Adipocyte (in vitro differentiated cells): ENCODE results near the gene NSMCE1.

Experiments used
- DNase-seq: peaks from one replicate; pipeline ENCODE4 v3.0.0-alpha.2; 2015; ENCODE audit warnings: low read depth
- H3K27me3 ChIP-seq: replicated peaks from 2 replicates; pipeline ENCODE4 v1.7.0; 2013; ENCODE audit warnings: mild to moderate bottlenecking, low read length, moderate library complexity; ENCODE audit not compliant: control insufficient read depth, insufficient read depth
- H3K36me3 ChIP-seq: 2 replicates; pipeline ENCODE4 v1.7.0; 2013; ENCODE audit warnings: low read length, mild to moderate bottlenecking, moderate library complexity; ENCODE audit not compliant: control insufficient read depth, insufficient read depth, severe bottlenecking
- H3K4me1 ChIP-seq: 2 replicates; pipeline ENCODE4 v1.7.0; 2013; ENCODE audit warnings: mild to moderate bottlenecking, low read length, moderate library complexity; ENCODE audit not compliant: control insufficient read depth, insufficient read depth
- H3K4me3 ChIP-seq: 2 replicates; pipeline ENCODE4 v1.7.0; 2013; ENCODE audit warnings: mild to moderate bottlenecking, low read length, moderate library complexity
- H3K9ac ChIP-seq: 2 replicates; pipeline ENCODE4 v1.7.0; 2013; ENCODE audit warnings: mild to moderate bottlenecking, low read length, moderate library complexity
- H3K9me3 ChIP-seq: 2 replicates; pipeline ENCODE4 v1.7.0; 2013; ENCODE audit warnings: mild to moderate bottlenecking, low read length, moderate library complexity; ENCODE audit not compliant: control insufficient read depth

The NSMCE1 gene

GRCh38 chr16:27197004-27197403 lies 71.6 kb downstream of the NSMCE1 start:
- Histone ChIP-seq H3K4me3 (no peak overlapping the region), H3K36me3 (no peaks in the 10 kb centered on the region), H3K9ac (no peak overlapping the region), H3K4me1 (no peaks in the 10 kb centered on the region), H3K9me3 (no peaks in the 10 kb centered on the region), H3K27me3 (peaks cover 24% of the 10 kb centered on the region)
- DNase-seq: no peak

DNA sequence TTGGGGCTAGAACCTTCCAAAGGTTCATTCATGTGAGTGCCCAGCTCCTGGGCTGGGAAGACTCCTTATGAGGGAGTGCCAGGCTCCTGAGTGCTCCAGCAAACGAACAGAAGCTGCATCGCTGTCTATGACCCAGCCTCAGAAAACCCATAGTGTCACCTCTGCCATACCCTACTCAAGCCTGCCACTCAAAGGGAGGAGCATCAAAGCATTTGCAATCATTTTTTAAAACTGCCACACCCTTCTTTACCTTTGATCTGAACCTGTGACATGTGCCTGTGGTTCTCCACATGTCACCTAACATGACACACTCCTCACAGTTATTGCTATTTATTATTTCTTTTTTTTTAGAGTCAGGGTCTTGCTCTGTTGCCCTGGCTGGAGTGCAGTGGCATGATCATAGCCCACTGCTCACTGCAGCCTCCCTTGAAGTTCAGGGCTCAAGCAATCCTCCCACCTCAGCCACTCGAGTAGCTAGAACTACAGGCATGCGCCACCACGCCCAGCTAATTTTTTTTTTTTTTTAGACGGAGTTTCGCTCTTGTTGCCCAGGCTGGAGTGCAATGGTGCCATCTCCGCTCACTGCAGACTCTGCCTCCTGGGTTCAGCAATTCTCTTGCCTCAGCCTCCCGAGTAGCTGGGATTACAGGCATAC lies 72.5 kb downstream of the NSMCE1 start:
- Histone ChIP-seq H3K9ac (no peak overlapping the region), H3K36me3 (no peaks in the 10 kb centered on the region), H3K4me3 (no peak overlapping the region), H3K4me1 (no peaks in the 10 kb centered on the region), H3K9me3 (no peaks in the 10 kb centered on the region), H3K27me3 (peaks cover 24% of the 10 kb centered on the region)
- no peak for DNase-seq

DNA sequence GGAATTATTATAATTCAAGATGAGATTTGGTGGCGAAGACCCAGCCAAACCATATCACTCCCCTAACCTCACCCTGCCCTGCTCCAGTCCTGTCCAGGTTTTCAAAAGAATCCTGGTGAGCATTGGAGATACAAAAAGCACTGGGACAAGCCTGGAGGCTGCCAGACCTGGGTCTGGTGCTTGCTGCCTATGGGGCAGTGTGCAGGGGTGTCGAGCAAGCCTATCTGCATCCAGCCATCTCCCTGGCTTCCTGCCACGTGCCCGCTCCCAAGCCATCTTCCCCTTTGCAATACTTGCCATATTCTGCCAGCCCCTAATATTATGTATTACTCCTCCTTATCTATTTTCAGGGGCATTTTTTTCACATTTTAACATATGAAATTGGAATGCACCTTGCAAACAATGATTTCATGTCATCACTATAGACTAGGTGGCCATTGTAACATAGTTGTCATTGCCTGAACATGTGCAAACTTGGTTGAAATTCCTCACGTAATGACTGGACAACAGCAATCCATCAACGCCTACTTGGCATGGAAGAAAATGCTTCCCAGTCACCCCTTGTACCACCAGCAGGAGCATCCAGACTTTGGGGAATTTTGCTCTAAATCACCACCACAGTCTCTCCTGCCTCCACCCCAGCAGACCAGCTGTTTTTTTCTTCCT lies 73.4 kb downstream of the NSMCE1 start:
- no peak for DNase-seq
- Histone ChIP-seq H3K9ac (no peak overlapping the region), H3K9me3 (no peaks in the 10 kb centered on the region), H3K4me3 (no peak overlapping the region), H3K36me3 (no peaks in the 10 kb centered on the region), H3K4me1 (no peaks in the 10 kb centered on the region), H3K27me3 (peaks cover 24% of the 10 kb centered on the region)

- no peaks in the 10 kb centered on the region for H3K36me3 ChIP-seq
- H3K9ac ChIP-seq: no peak overlapping the region
- no peak for DNase-seq
- H3K4me1 ChIP-seq: no peaks in the 10 kb centered on the region
- no peaks in the 10 kb centered on the region for H3K9me3 ChIP-seq
- H3K4me3 ChIP-seq: no peak overlapping the region
- peaks cover 30% of the 10 kb centered on the region for H3K27me3 ChIP-seq
These were observed 75.1 kb downstream of the NSMCE1 start for GRCh38 chr16:27193300-27193990.

GRCh38 chr16:27191352-27191924 lies 77.1 kb downstream of the NSMCE1 start:
- H3K36me3 ChIP-seq: no peaks in the 10 kb centered on the region
- H3K27me3 ChIP-seq: peaks cover 16% of the 10 kb centered on the region
- no peaks in the 10 kb centered on the region for H3K4me1 ChIP-seq
- H3K9ac ChIP-seq: no peak overlapping the region
- DNase-seq: no peak
- no peak overlapping the region for H3K4me3 ChIP-seq
- H3K9me3 ChIP-seq: no peaks in the 10 kb centered on the region

GRCh38 chr16:27190316-27190871 lies 78.2 kb downstream of the NSMCE1 start:
- Histone ChIP-seq H3K36me3 (no peaks in the 10 kb centered on the region), H3K9ac (no peak overlapping the region), H3K4me3 (no peak overlapping the region), H3K9me3 (no peaks in the 10 kb centered on the region), H3K4me1 (no peaks in the 10 kb centered on the region), H3K27me3 (peaks cover 16% of the 10 kb centered on the region)
- no peak for DNase-seq

- Histone ChIP-seq H3K27me3 (peaks cover 12% of the 10 kb centered on the region), H3K4me3 (no peak overlapping the region), H3K9ac (no peak overlapping the region), H3K36me3 (no peaks in the 10 kb centered on the region), H3K9me3 (no peaks in the 10 kb centered on the region), H3K4me1 (no peaks in the 10 kb centered on the region)
- DNase-seq: no peak
These were observed 79.1 kb downstream of the NSMCE1 start for GRCh38 chr16:27189335-27189972.

DNA sequence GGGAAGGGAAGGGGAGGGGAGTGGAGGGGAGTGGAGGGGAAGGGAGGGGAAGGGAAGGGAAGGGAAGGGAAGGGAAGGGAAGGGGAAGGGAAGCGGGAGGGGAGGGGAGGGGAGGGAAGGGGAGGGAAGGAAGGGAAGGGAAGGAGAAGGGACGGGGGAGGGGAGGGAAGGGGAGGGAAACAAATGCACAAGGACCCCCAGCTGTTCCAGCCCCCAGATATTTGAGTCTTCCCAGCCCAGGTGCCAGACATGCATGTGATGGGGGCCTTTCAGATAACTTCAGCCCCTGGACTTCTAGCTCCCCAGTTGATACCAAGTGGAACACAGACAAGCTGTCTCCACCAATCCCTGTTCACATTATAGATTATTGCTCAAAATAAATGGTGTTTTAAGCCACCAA lies 79.9 kb downstream of the NSMCE1 start:
- Histone ChIP-seq H3K4me3 (no peak overlapping the region), H3K36me3 (no peaks in the 10 kb centered on the region), H3K9ac (no peak overlapping the region), H3K4me1 (no peaks in the 10 kb centered on the region), H3K27me3 (peaks cover 12% of the 10 kb centered on the region), H3K9me3 (no peaks in the 10 kb centered on the region)
- DNase-seq: no peak

DNA sequence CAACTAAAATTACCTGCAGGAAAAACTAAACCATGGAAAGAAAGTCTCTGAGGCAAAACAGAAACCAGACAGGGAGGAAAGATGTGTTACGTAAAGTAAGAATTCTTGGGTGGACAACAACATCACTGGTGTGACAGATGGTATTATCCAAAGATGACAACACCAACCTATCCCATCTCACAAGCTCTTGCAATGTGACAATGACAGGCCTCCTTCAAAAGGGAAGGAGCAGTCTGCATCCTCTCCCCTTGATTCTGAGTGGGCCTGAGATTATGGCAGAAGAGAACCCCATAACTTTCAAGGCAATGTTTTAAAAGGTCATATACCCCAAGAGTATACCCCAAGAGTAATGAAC lies 82.8 kb downstream of the NSMCE1 start:
- H3K9me3 ChIP-seq: no peaks in the 10 kb centered on the region
- H3K9ac ChIP-seq: no peak overlapping the region
- no peak overlapping the region for H3K4me3 ChIP-seq
- no peaks in the 10 kb centered on the region for H3K4me1 ChIP-seq
- DNase-seq: no peak
- no peaks in the 10 kb centered on the region for H3K36me3 ChIP-seq
- peaks cover 12% of the 10 kb centered on the region for H3K27me3 ChIP-seq

GRCh38 chr16:27182906-27183405 lies 85.6 kb downstream of the NSMCE1 start:
- H3K4me1 ChIP-seq: peaks cover 7% of the 10 kb centered on the region
- no peaks in the 10 kb centered on the region for H3K27me3 ChIP-seq
- no peaks in the 10 kb centered on the region for H3K36me3 ChIP-seq
- H3K9ac ChIP-seq: no peak overlapping the region
- H3K9me3 ChIP-seq: no peaks in the 10 kb centered on the region
- no peak for DNase-seq
- no peak overlapping the region for H3K4me3 ChIP-seq
